22Rv1 (cell line): ENCODE measurements around the gene THEM5.

ENCODE experiments used
- CTCF ChIP-seq: fragments of 450-650 bp; IDR thresholded peaks from 2 replicates; pipeline ENCODE4 v1.5.1; 2017; ENCODE audit warnings: mild to moderate bottlenecking
- ZFX ChIP-seq: fragments of 450-650 bp; IDR thresholded peaks from 2 replicates; pipeline ENCODE4 v1.6.1; 2017; ENCODE audit warnings: antibody characterized with exemption, borderline replicate concordance

- TF ChIP-seq CTCF (no peak), ZFX (no peak)
Observed at GRCh38 chr1:151843398-151843797, 10.1 kb downstream of the THEM5 start.
